Measurements from ENCODE around the gene LEPROT.

DNA sequence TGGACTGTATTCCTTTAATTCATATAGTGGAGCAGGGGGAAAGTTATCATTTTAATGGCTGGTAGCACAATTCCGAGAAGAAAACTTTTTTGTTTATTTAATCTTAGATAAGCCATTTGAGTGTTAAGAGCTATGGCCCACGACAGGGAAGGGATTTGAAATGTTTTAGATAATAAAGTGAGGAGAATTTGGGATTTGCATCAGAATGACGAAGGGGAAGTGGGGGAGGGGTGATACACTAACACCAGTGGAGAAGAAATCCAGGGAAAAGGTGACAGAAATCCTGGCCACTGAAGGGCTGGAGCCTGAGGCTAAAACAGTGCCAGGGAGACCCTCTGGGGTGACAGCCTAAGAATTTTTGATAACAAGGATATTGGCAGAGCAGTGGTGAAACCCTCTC, 21.0 kb downstream of the LEPROT start:
- TF ChIP-seq POLR2A (IDR thresholded peaks at IDR 0.05): no peak
- TF ChIP-seq, protein P1, sequence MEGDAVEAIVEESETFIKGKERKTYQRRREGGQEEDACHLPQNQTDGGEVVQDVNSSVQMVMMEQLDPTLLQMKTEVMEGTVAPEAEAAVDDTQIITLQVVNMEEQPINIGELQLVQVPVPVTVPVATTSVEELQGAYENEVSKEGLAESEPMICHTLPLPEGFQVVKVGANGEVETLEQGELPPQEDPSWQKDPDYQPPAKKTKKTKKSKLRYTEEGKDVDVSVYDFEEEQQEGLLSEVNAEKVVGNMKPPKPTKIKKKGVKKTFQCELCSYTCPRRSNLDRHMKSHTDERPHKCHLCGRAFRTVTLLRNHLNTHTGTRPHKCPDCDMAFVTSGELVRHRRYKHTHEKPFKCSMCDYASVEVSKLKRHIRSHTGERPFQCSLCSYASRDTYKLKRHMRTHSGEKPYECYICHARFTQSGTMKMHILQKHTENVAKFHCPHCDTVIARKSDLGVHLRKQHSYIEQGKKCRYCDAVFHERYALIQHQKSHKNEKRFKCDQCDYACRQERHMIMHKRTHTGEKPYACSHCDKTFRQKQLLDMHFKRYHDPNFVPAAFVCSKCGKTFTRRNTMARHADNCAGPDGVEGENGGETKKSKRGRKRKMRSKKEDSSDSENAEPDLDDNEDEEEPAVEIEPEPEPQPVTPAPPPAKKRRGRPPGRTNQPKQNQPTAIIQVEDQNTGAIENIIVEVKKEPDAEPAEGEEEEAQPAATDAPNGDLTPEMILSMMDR (IDR thresholded peaks at IDR 0.05): no peak
